Activated CD8-positive, alpha-beta memory T cell treated with anti-CD3 and anti-CD28 coated beads for 24 hours (primary cell): Measurements from ENCODE around the gene EXOC3.
"Not testable (repeated sequence)": the region's sequence is repeated elsewhere in the genome, so short reads cannot be mapped to it uniquely, and the experiment has no call there.

Experiments used
- DNase-seq: peaks from one replicate; pipeline ENCODE4 v3.0.0-alpha.2; 2020

EXOC3 gene

GRCh38 chr5:507986-508575 is 65.1 kb downstream of the EXOC3 start:
- not testable (repeated sequence) for DNase-seq

- no peak for DNase-seq
These were observed 66.7 kb downstream of the EXOC3 start for GRCh38 chr5:509611-510185.

- no peak for DNase-seq
These were observed 67.5 kb downstream of the EXOC3 start for GRCh38 chr5:510521-510920.

GRCh38 chr5:511476-511875 is 68.5 kb downstream of the EXOC3 start:
- DNase-seq: no peak

GRCh38 chr5:513216-514100 is 70.5 kb downstream of the EXOC3 start:
- no peak for DNase-seq

GRCh38 chr5:514101-514485 is 71.1 kb downstream of the EXOC3 start:
- no peak for DNase-seq

GRCh38 chr5:514673-515072 is 71.7 kb downstream of the EXOC3 start:
- no peak for DNase-seq

GRCh38 chr5:515273-515836 is 72.4 kb downstream of the EXOC3 start:
- DNase-seq: no peak

GRCh38 chr5:516338-516925 is 73.5 kb downstream of the EXOC3 start:
- no peak for DNase-seq
